ENCODE data around the gene TNS1. TPM values are rescaled to one million over a fixed set of nuclear protein-coding genes. Genes with fewer than 3 reads are reported as not detected.
"Not testable (repeated sequence)": the region's sequence is repeated elsewhere in the genome, so short reads cannot be mapped to it uniquely, and the experiment has no call there.

The TNS1 gene
- total RNA-seq, 1 donor, result 48.9 TPM

DNA sequence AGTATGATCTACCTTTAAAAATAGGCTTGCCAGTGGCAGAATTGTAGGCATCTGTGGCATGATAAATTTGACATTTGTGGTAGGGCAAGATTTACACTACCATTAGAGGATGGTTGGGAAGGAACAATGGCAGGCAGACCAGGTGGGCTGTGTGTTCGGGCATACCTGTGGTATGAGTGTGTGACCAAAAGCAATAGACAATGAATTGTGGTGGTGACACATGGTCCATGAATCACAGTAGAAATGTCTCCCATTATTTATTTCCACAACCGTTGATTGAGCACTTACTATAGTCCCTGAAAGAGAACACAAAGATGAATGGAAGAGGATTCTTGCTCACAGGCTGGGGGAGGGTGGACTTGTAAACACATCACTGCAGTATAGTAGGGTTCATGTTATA, 36.4 kb upstream of the TNS1 start:
- H3K27ac ChIP-seq (ENCODE audit: low read depth, low read length), result no peak overlapping the region
- H2AFZ ChIP-seq (ENCODE audit: low read length), result no peak overlapping the region
- no peak overlapping the region for H3K4me2 ChIP-seq (ENCODE audit: insufficient read depth, low read length)
- H3K4me1 ChIP-seq (ENCODE audit: insufficient read depth, low read length), result no peaks in the 10 kb centered on the region
- H3K36me3 ChIP-seq (ENCODE audit: insufficient read depth, low read length), result no peaks in the 10 kb centered on the region
- H4K20me1 ChIP-seq (ENCODE audit: insufficient read depth, low read length), result no peaks in the 10 kb centered on the region
- no peak overlapping the region for H3K4me3 ChIP-seq (ENCODE audit: insufficient read depth, low read length)
- no peaks in the 10 kb centered on the region for H3K79me2 ChIP-seq (ENCODE audit: insufficient read depth, low read length)
- TF ChIP-seq, protein P1, sequence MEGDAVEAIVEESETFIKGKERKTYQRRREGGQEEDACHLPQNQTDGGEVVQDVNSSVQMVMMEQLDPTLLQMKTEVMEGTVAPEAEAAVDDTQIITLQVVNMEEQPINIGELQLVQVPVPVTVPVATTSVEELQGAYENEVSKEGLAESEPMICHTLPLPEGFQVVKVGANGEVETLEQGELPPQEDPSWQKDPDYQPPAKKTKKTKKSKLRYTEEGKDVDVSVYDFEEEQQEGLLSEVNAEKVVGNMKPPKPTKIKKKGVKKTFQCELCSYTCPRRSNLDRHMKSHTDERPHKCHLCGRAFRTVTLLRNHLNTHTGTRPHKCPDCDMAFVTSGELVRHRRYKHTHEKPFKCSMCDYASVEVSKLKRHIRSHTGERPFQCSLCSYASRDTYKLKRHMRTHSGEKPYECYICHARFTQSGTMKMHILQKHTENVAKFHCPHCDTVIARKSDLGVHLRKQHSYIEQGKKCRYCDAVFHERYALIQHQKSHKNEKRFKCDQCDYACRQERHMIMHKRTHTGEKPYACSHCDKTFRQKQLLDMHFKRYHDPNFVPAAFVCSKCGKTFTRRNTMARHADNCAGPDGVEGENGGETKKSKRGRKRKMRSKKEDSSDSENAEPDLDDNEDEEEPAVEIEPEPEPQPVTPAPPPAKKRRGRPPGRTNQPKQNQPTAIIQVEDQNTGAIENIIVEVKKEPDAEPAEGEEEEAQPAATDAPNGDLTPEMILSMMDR (IDR thresholded peaks at IDR 0.05; ENCODE audit: extremely low read depth, low read depth, low read length), result no peak
- H3K27me3 ChIP-seq (ENCODE audit: insufficient read depth, low read length), result peaks cover 56% of the 10 kb centered on the region
- H3K9me3 ChIP-seq (ENCODE audit: low read depth, low read length), result no peaks in the 10 kb centered on the region
- no peak for DNase-seq (ENCODE audit: insufficient read length, low spot score, missing footprints)

GRCh38 chr2:218036371-218036770, 33.6 kb upstream of the TNS1 start:
- Histone ChIP-seq H3K4me3 (ENCODE audit: insufficient read depth, low read length) (no peak overlapping the region), H3K4me1 (ENCODE audit: insufficient read depth, low read length) (no peaks in the 10 kb centered on the region), H2AFZ (ENCODE audit: low read length) (no peak overlapping the region), H3K4me2 (ENCODE audit: insufficient read depth, low read length) (no peak overlapping the region), H3K79me2 (ENCODE audit: insufficient read depth, low read length) (no peaks in the 10 kb centered on the region), H3K27me3 (ENCODE audit: insufficient read depth, low read length) (peaks cover 54% of the 10 kb centered on the region), H3K9me3 (ENCODE audit: low read depth, low read length) (no peaks in the 10 kb centered on the region), H4K20me1 (ENCODE audit: insufficient read depth, low read length) (no peaks in the 10 kb centered on the region), H3K36me3 (ENCODE audit: insufficient read depth, low read length) (no peaks in the 10 kb centered on the region), H3K27ac (ENCODE audit: low read depth, low read length) (no peak overlapping the region)
- TF ChIP-seq, protein P1 (IDR thresholded peaks at IDR 0.05; ENCODE audit: extremely low read depth, low read depth, low read length), result peak; percentile 37
- no peak for DNase-seq (ENCODE audit: insufficient read length, low spot score, missing footprints)

GRCh38 chr2:218035463-218036100, 32.8 kb upstream of the TNS1 start:
- no peak overlapping the region for H2AFZ ChIP-seq (ENCODE audit: low read length)
- H3K4me2 ChIP-seq (ENCODE audit: insufficient read depth, low read length), result no peak overlapping the region
- TF ChIP-seq, protein P1 (IDR thresholded peaks at IDR 0.05; ENCODE audit: extremely low read depth, low read depth, low read length), result no peak
- H3K4me3 ChIP-seq (ENCODE audit: insufficient read depth, low read length), result no peak overlapping the region
- no peak overlapping the region for H3K27ac ChIP-seq (ENCODE audit: low read depth, low read length)
- no peaks in the 10 kb centered on the region for H3K36me3 ChIP-seq (ENCODE audit: insufficient read depth, low read length)
- no peaks in the 10 kb centered on the region for H3K9me3 ChIP-seq (ENCODE audit: low read depth, low read length)
- no peaks in the 10 kb centered on the region for H3K4me1 ChIP-seq (ENCODE audit: insufficient read depth, low read length)
- peaks cover 49% of the 10 kb centered on the region for H3K27me3 ChIP-seq (ENCODE audit: insufficient read depth, low read length)
- H3K79me2 ChIP-seq (ENCODE audit: insufficient read depth, low read length), result no peaks in the 10 kb centered on the region
- H4K20me1 ChIP-seq (ENCODE audit: insufficient read depth, low read length), result no peaks in the 10 kb centered on the region
- no peak for DNase-seq (ENCODE audit: insufficient read length, low spot score, missing footprints)

DNA sequence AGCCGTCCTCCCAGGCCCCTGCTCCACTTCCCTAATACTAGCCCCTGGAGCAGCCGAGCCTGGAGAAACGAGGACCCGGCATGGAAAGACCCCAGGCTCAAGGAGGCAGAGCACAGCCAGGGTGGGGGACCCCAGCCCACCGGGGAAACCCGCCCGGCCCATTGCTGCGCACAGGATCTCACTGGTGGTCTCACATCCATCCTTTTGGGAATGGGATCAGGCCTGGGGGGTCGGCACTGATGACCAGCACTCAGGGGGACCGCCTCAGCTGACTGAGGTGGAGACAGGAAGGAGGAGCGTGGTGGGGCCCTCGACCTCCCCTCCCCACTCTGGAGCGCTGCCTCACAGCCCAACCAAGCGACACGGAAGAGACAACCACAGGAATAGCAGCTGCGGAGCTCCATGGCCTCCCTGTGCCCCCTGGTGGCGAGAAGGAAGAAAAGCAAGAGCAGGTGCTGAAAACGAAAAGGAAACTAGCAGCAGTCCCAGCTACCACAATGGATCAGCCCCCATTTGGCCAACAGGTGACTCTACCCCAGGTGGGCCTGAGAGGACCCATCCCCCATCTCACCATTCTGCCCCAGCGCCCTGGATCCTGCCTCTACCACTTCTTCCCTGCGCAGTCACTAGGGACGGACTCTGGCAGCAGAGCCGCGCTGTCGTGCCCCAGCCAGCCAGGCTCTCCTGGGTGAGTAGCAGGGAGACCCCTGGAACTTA, 31.9 kb upstream of the TNS1 start:
- TF ChIP-seq, protein P1 (IDR thresholded peaks at IDR 0.05; ENCODE audit: extremely low read depth, low read depth, low read length), result peak; percentile 56
- H3K27ac ChIP-seq (ENCODE audit: low read depth, low read length); H3K79me2 ChIP-seq (ENCODE audit: insufficient read depth, low read length); H2AFZ ChIP-seq (ENCODE audit: low read length); H3K36me3 ChIP-seq (ENCODE audit: insufficient read depth, low read length); H3K9me3 ChIP-seq (ENCODE audit: low read depth, low read length); H4K20me1 ChIP-seq (ENCODE audit: insufficient read depth, low read length); H3K4me1 ChIP-seq (ENCODE audit: insufficient read depth, low read length): not testable (repeated sequence)
- Histone ChIP-seq H3K4me3 (ENCODE audit: insufficient read depth, low read length) (peak overlapping the region; percentile 51), H3K4me2 (ENCODE audit: insufficient read depth, low read length) (peak overlapping the region; percentile 66), H3K27me3 (ENCODE audit: insufficient read depth, low read length) (peaks cover 45% of the 10 kb centered on the region)
- DNase-seq (ENCODE audit: insufficient read length, low spot score, missing footprints), result peak; percentile 92
